Measurements from ENCODE around the gene SYNJ2. TPM values are rescaled to one million over a fixed set of nuclear protein-coding genes. Genes with fewer than 3 reads are reported as not detected.
A peak's percentile ranks its signal among the peaks of the same experiment; 100 is the strongest.

SYNJ2 gene
- total and polyA plus RNA-seq, 2 of the 4 experiments (the other 2 are of a cell fraction) = 40.8 to 45.2 TPM

DNA sequence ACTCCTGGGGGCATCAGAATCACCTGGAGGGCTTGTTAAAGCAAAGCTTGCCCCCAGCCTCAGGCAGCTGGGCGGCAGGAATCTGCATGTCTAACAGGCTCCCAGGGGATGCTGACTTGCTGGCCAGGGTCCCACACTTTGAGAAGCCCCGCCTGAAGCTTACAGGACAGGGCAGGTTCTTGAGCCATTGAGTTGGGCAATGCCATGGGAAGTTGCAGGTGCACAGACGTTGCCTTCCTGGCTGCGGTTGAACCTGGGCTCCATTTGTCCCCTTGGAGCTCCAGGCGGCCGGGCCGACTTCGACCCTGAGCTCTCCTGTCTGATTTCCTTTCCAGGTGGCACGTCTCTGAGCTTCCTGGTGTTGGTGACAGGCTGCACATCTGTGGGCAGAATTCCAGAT lies 46.8 kb downstream of the SYNJ2 start:
- peaks cover 35 to 86% of the 10 kb centered on the region in 2 experiments for H3K79me1 ChIP-seq (ENCODE audit: low read depth in 1 of 2, low read length in 2 of 2)
- dilution Hi-C loops (cut with HindIII; ENCODE audit: low sequenced_read_pairs, unreplicated experiment) (no loop called here), in situ Hi-C loops (cut with MboI; ENCODE audit: low sequenced_read_pairs) (no loop called here), intact Hi-C loops (cut with micrococcal nuclease) (no loop called here)
- H3K9me3 ChIP-seq (ENCODE audit: control insufficient read depth, insufficient read depth, low read length) = no peaks in the 10 kb centered on the region
- H3K18ac ChIP-seq (ENCODE audit: low read depth, low read length) = no peak overlapping the region
- ChIA-PET CTCF (no interaction called here), POLR2A (ENCODE audit: unreplicated experiment) (no interaction called here)
- H2AFZ ChIP-seq (replicated peaks; ENCODE audit: low read length, poor library complexity) = no peak overlapping the region
- H3K4ac ChIP-seq (ENCODE audit: low read depth, low read length) = peak overlapping the region; percentile 98
- H4K8ac ChIP-seq (ENCODE audit: low read depth in 2 of 2, low read length in 2 of 2) = no peak overlapping the region; a peak in 1 of 4 replicates
- H2BK120ac ChIP-seq (ENCODE audit: low read depth, low read length) = peak overlapping the region; percentile 97; the same call in 1 of the 2 replicates
- ATAC-seq (ENCODE audit: low read depth) (no peak), DNase-seq (no peak)
- peak overlapping the region; percentile 3; the same call in 1 of the 3 replicates for H2BK15ac ChIP-seq (ENCODE audit: low read depth, low read length)
- no TSS peak for BruUV-seq (replicated peaks)
- H3K56ac ChIP-seq (ENCODE audit: extremely low read depth, insufficient read depth, low read length) = no peak overlapping the region
- H3K36me3 ChIP-seq (ENCODE audit: control insufficient read depth, insufficient read depth, low read length) = peaks cover 11% of the 10 kb centered on the region
- no peak overlapping the region for H3K4me2 ChIP-seq (ENCODE audit: low read depth, low read length)
- peaks cover 54% of the 10 kb centered on the region for H3K4me1 ChIP-seq (ENCODE audit: control insufficient read depth, insufficient read depth, low read length)
- H2BK5ac ChIP-seq (ENCODE audit: low read depth, low read length, poor library complexity, severe bottlenecking) = peak overlapping the region; percentile 98
- TF ChIP-seq, protein P1, sequence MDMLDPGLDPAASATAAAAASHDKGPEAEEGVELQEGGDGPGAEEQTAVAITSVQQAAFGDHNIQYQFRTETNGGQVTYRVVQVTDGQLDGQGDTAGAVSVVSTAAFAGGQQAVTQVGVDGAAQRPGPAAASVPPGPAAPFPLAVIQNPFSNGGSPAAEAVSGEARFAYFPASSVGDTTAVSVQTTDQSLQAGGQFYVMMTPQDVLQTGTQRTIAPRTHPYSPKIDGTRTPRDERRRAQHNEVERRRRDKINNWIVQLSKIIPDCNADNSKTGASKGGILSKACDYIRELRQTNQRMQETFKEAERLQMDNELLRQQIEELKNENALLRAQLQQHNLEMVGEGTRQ (IDR thresholded peaks at IDR 0.05; ENCODE audit: low read depth, low read length) = no peak
- no peak for TF ChIP-seq MXI1 (IDR thresholded peaks at IDR 0.05; ENCODE audit: borderline replicate concordance, low read depth, low read length)
- TF ChIP-seq, protein P2, sequence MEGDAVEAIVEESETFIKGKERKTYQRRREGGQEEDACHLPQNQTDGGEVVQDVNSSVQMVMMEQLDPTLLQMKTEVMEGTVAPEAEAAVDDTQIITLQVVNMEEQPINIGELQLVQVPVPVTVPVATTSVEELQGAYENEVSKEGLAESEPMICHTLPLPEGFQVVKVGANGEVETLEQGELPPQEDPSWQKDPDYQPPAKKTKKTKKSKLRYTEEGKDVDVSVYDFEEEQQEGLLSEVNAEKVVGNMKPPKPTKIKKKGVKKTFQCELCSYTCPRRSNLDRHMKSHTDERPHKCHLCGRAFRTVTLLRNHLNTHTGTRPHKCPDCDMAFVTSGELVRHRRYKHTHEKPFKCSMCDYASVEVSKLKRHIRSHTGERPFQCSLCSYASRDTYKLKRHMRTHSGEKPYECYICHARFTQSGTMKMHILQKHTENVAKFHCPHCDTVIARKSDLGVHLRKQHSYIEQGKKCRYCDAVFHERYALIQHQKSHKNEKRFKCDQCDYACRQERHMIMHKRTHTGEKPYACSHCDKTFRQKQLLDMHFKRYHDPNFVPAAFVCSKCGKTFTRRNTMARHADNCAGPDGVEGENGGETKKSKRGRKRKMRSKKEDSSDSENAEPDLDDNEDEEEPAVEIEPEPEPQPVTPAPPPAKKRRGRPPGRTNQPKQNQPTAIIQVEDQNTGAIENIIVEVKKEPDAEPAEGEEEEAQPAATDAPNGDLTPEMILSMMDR (conservative IDR thresholded peaks at IDR 0.05; ENCODE audit: low read depth, low read length) = no peak
- TF ChIP-seq CEBPB (IDR thresholded peaks at IDR 0.05; ENCODE audit: low read depth, low read length) = no peak
- TF ChIP-seq NFE2L2 (IDR thresholded peaks at IDR 0.05; ENCODE audit: low read depth, low read length) = no peak
- TF ChIP-seq SMC3 (IDR thresholded peaks at IDR 0.05; ENCODE audit: low read depth, low read length) = no peak
- TF ChIP-seq RAD21 (IDR thresholded peaks at IDR 0.05; ENCODE audit: low read length) = no peak
- no peak for TF ChIP-seq RFX5 (IDR thresholded peaks at IDR 0.05; ENCODE audit: low read depth, low read length)
- TF ChIP-seq CHD1 (IDR thresholded peaks at IDR 0.05; ENCODE audit: low read depth, low read length) = no peak
- TF ChIP-seq BHLHE40 (IDR thresholded peaks at IDR 0.05; ENCODE audit: low read depth, low read length) = no peak
- TF ChIP-seq, protein P3, sequence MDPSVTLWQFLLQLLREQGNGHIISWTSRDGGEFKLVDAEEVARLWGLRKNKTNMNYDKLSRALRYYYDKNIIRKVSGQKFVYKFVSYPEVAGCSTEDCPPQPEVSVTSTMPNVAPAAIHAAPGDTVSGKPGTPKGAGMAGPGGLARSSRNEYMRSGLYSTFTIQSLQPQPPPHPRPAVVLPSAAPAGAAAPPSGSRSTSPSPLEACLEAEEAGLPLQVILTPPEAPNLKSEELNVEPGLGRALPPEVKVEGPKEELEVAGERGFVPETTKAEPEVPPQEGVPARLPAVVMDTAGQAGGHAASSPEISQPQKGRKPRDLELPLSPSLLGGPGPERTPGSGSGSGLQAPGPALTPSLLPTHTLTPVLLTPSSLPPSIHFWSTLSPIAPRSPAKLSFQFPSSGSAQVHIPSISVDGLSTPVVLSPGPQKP (IDR thresholded peaks at IDR 0.05; ENCODE audit: borderline replicate concordance, low read depth, low read length) = no peak
- TF ChIP-seq MAFK (IDR thresholded peaks at IDR 0.05; ENCODE audit: low read depth, low read length) = no peak
- no peak for TF ChIP-seq POLR2A (IDR thresholded peaks at IDR 0.05; ENCODE audit: low read depth, low read length)
- TF ChIP-seq FOS (IDR thresholded peaks at IDR 0.05; ENCODE audit: low read depth, low read length) = no peak
- TF ChIP-seq MAZ (IDR thresholded peaks at IDR 0.05; ENCODE audit: borderline replicate concordance, low read depth, low read length) = no peak
- TF ChIP-seq RCOR1 (IDR thresholded peaks at IDR 0.05; ENCODE audit: insufficient replicate concordance, low read length) = no peak
- H3K27me3 ChIP-seq (ENCODE audit: control insufficient read depth, insufficient read depth, low read length) = no peaks in the 10 kb centered on the region
- no peaks in the 10 kb centered on the region for H4K20me1 ChIP-seq (ENCODE audit: insufficient read depth, low read length)
- H3K9me1 ChIP-seq (ENCODE audit: insufficient read depth, low read length) = peaks cover 33% of the 10 kb centered on the region
- H3K4me3 ChIP-seq (ENCODE audit: insufficient read depth, low read depth, low read length) = no peak overlapping the region
- no peak overlapping the region for H4K5ac ChIP-seq (ENCODE audit: low read depth, low read length)
- 0 out of 2 replicates have a peak overlapping the region, but pooled peaks have one; percentile 14 for H3K14ac ChIP-seq (replicated peaks; ENCODE audit: low read depth, low read length)
- peak overlapping the region; percentile 95; the same call in 1 of the 2 replicates for H2BK20ac ChIP-seq (ENCODE audit: low read depth, low read length)
- no peak overlapping the region for H3K27ac ChIP-seq (ENCODE audit: insufficient read depth, low read length)
- no peak overlapping the region for H3K9ac ChIP-seq (ENCODE audit: low read depth, low read length)
- H2AK9ac ChIP-seq (replicated peaks; ENCODE audit: low read depth, low read length, poor library complexity) = peak overlapping the region; percentile 83
- peak overlapping the region; percentile 5; the same call in 1 of the 2 replicates for H4K91ac ChIP-seq (ENCODE audit: insufficient read depth, low read depth, low read length)
- peak overlapping the region; percentile 56; the same call in 1 of the 2 replicates for H2AK5ac ChIP-seq (ENCODE audit: low read depth, low read length)
- WGBS, 2 experiments (ENCODE audit: extremely low coverage in 2 of 2, insufficient read length in 1 of 2) = 90% methylated on average over 6 of the region's 9 CpGs; no CpG with 5 or more reads in 1 of the 2 experiments
- no peak overlapping the region for H3K23ac ChIP-seq (ENCODE audit: low read depth, low read length)
